SH-SY5Y (cell line): ENCODE data around the gene KPNA3.

Experiments used
- GATA2 ChIP-seq: IDR thresholded peaks from 2 replicates; pipeline ENCODE4 v1.6.1; 2011; ENCODE audit warnings: mild to moderate bottlenecking, low read depth, low read length
- GATA3 ChIP-seq: IDR thresholded peaks from 2 replicates; pipeline ENCODE4 v1.6.1; 2011; ENCODE audit warnings: low read depth, mild to moderate bottlenecking, low read length, moderate library complexity

Gene KPNA3

GRCh38 chr13:49681842-49682435 is 110.5 kb downstream of the KPNA3 start:
- TF ChIP-seq GATA3 (no peak), GATA2 (no peak)

- TF ChIP-seq GATA3: no peak
- no peak for TF ChIP-seq GATA2
Observed at GRCh38 chr13:49679246-49679645, 113.2 kb downstream of the KPNA3 start.

DNA sequence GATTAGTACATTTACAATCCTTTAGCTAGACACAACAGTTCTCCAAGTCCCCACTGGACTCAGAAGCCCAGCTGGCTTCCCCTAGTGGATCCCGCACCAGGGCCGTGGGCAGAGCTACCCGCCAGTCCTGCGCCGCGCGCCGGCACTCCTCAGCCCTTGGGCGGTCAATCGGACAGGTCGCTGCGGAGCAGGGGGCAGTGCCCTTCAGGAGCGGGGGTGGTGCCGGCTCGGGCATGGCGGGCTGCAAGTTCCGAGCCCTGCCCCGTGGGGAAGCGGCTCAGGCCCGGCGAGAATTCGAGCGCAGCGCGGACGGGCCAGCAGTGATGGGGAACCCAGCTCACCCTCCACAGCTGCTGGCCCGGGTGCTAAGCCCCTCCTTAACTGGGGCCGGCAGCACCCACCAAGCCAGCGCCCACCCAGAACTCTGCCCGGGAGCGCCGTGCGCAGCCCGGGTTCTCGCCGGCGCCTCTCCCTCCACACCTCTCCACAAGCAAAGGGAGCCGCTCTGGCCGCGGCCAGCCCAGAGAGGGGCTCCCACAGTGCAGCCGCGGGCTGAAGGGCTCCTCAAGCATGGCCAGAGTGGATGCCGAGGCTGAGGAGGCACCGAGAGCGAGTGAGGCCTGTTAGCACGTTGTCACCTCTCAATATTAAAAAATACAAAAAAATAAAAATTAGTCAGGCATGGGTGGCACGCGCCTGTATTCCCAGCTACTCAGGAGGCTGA is 114.1 kb downstream of the KPNA3 start:
- TF ChIP-seq GATA3 (no peak), GATA2 (no peak)

- TF ChIP-seq GATA3: no peak
- TF ChIP-seq GATA2: no peak
Observed at GRCh38 chr13:49676581-49677298, 115.7 kb downstream of the KPNA3 start.

GRCh38 chr13:49670828-49671227 is 121.7 kb downstream of the KPNA3 start:
- TF ChIP-seq GATA3: no peak

GRCh38 chr13:49669735-49670309 is 122.7 kb downstream of the KPNA3 start:
- TF ChIP-seq GATA3: no peak
- no peak for TF ChIP-seq GATA2

DNA sequence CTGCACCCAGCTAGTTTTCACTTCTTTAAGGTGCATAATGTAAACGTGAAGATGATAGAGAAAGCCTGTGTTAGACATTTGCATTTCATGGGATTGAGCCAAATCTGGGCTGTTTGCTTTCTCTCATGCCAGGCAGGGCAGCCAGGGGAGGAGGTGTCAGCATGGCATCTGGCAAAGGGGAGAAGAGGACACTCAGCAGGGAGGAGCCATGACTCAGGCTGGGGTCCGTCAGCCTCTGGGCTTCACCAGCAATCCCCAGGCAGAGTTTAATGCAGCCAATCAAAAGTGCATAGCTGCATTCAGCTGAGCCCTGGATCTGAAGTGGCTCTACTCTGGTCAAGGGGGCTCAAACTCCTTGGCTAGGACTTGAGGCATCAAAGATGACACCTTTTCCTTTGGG is 124.7 kb downstream of the KPNA3 start:
- TF ChIP-seq GATA2 (no peak), GATA3 (no peak)

- TF ChIP-seq GATA2 (no peak), GATA3 (no peak)
Observed at GRCh38 chr13:49664606-49665005, 127.9 kb downstream of the KPNA3 start.

DNA sequence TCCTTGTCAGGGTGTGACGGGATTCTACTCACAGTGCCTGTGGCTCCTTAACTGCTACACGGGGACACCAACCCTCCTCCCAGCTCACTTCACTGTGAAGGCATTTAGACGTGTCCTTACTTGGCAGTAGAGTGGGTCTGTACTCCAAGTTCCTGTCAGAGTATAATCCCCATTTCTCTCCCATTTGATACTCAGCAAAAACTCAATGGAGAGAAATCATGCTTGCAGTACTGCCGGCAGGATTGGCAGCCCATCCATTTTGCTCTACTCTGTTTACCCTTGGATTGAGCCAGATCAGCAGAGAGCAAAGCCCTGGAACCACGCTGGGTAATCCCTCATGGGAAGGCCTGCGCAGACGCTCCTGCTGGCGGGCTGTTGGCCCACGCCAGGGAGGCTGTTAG is 135.2 kb downstream of the KPNA3 start:
- TF ChIP-seq GATA3 (no peak), GATA2 (no peak)

- TF ChIP-seq GATA3 (no peak), GATA2 (no peak)
Observed at GRCh38 chr13:49655906-49656305, 136.6 kb downstream of the KPNA3 start.

DNA sequence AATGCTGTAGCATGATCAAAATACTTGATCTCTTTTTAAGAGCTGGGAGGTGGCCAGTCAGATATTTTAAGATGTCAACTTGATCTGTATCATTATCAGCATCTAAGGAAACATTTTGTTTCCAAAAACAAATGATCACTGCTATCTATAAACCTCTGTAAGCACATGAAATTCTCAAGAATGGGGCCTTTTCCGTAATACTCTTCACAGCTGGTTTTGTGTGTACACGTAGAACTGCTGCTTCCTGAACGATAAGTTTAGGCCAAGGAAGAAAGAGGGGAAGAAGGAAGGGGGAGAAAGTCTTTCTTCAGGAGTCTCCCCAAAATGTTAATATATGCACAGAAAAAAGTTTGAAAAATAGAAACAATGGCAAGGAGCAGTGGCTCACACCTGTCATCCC is 138.5 kb downstream of the KPNA3 start:
- TF ChIP-seq GATA3 (no peak), GATA2 (no peak)

DNA sequence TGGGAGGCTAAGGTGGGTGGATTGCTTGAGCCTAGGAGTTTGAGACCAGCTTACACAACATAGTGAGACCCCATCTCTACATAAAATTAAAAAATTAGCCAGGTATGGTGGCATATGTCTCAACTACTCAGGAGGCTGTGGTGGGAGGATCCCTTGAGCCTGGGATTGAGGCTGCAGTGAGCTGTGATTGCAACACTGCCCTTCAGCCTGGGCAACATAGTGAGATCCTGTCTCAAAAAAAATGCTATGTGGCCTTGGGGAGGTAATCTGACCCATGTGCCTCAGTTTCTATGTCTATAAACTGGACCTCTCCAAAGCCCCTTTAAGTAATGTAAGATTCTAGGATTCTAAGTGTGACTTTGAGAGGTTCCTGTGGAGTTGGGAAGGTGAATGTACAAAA is 139.0 kb downstream of the KPNA3 start:
- TF ChIP-seq GATA3 (no peak), GATA2 (no peak)

DNA sequence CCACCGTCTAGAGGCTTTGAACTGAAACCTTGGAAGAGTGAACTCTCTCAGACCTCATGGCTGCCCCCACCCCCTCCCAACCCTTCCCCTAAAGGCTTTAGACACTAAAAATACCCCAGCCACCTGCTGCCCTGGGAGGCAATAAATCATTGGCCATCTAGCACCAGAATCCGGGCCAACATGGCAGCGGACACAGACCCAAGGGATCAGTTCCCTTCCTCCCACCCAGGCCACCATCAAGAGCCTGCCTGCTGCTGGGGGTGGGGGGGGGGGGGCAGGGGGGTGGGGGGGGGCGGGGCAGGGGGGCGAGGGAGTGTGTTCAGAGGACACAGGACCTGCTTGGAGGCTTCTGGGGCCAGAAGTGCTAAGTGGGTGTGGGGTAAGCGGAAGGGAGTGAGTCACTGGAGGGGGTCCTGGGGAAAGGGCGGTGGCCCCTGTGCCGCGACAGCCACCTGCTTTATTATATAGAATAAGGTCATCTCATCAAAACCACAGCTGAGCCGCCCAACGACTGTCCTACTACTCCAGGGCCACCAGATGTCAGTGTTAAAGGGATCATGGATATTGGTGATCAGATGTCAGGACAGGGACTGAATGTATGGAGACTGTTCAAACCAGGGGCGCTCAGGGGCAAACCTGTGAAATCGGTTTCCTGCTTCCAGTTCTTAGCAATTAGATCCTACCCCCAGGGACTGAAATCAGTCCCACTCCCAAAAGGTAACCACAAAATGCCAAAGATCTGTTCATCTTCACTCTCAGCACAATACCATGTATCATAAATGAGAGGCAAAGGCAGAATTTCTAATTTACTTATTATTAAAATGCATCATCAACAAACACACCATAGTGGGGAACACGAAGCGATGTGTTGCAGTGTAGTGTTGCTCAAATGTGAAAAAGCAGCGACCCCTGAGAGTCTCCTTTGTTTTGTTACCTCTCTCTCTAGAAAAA is 139.9 kb downstream of the KPNA3 start:
- no peak for TF ChIP-seq GATA3
